Myocyte (in vitro differentiated cells): ENCODE measurements around the gene AHCTF1. TPM values are rescaled to one million over a fixed set of nuclear protein-coding genes. Genes with fewer than 3 reads are reported as not detected.
A peak's percentile ranks its signal among the peaks of the same experiment; 100 is the strongest.
"Not testable (repeated sequence)": the region's sequence is repeated elsewhere in the genome, so short reads cannot be mapped to it uniquely, and the experiment has no call there.

Experiments used
- DNase-seq: peaks from one replicate; pipeline ENCODE4 v3.0.0-alpha.2; 2012; ENCODE audit warnings: low read depth
- total RNA-seq: library from RNA; depleted of rRNA; stranded (reverse); fragments of >200 nt; gene quantifications from 2 replicates; pipeline ENCODE4 v1.2.3, GENCODE V29; 2014

Gene AHCTF1
- total RNA-seq, 1 donor from 2014 or later = 36.8 TPM

GRCh38 chr1:246923900-246924299 lies 7.8 kb downstream of the AHCTF1 start:
- DNase-seq = no peak

GRCh38 chr1:246923482-246923881 lies 8.3 kb downstream of the AHCTF1 start:
- DNase-seq = no peak

GRCh38 chr1:246921481-246921880 lies 10.3 kb downstream of the AHCTF1 start:
- DNase-seq = no peak

GRCh38 chr1:246919902-246920301 lies 11.8 kb downstream of the AHCTF1 start:
- DNase-seq = no peak

- DNase-seq = not testable (repeated sequence)
Measured at GRCh38 chr1:246916026-246916923, 15.5 kb downstream of the AHCTF1 start.

DNA sequence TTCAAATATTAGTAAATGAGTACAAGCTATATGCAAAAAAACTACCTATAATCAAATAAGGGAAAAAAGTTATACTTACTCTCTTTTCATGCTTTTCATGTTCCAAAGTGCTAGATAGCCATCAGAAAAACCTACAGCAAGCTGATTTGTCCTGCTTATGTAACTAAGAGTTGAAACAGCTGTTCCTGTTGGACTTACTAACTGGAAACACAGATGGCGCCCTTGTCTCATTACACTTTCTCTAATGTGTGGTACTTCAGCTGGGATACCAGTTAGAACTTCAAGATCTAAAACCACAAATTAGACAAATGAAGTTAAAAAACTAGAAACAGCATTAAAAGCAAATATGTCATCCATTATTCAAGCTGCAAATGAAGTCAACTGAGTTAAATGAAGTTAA lies 24.3 kb downstream of the AHCTF1 start:
- DNase-seq = peak; percentile 73

DNA sequence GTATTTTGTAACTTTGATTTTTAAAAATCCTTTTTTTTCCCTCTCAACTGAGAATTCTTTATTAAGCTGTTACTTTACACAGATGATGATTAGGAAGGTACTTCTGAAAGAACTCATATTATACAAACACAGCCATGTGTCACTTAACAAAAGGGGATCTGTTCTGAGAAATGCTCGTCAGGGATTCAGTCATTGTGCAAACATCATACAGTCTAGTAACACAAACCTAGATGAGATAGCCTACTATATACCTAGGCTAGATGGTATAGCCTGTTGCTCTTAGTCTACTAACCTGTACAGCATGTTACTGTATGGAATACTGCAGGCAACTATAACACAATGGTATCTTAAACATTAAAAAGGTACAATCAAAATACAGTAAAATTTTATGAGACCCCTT lies 24.9 kb downstream of the AHCTF1 start:
- DNase-seq = no peak

DNA sequence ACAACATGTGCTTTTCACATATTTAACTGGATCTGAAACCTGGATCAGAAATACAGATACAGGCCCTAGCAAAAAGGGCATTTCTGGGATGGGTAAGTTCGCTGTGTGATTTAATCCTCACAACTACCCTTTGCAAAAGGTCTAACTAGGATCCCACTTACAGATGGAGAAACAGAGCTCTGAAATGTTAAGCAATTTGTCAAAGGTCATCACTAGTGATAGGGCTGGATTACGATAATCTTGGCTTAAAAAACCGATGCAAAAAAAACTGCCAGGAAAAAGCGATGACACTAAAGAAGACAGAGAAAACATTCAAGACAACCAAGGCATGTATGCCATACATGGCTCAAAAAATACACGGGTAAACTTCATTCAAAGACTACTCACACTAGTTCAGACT lies 29.9 kb downstream of the AHCTF1 start:
- DNase-seq = no peak

DNA sequence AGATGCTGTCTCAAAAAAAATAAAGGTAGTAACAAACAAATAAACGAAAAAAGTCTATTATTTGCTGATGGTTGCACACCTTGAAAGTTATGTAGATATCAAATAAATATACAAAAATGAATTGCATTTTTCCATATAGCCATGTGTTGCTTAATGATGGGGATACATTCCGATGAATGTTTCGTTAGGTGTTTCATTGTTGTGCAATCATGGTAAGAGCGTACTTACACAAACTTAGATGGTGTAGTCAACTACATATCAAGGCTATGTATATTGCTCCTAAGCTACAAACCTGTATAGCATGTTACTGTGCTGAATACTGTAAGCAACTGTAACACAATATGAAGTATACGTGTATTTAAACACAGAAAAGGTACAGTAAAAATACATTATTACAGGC lies 34.4 kb downstream of the AHCTF1 start:
- no peak for DNase-seq

- DNase-seq = no peak
Measured at GRCh38 chr1:246893191-246893939, 38.4 kb downstream of the AHCTF1 start.

- DNase-seq = no peak
Measured at GRCh38 chr1:246891105-246891504, 40.6 kb downstream of the AHCTF1 start.

DNA sequence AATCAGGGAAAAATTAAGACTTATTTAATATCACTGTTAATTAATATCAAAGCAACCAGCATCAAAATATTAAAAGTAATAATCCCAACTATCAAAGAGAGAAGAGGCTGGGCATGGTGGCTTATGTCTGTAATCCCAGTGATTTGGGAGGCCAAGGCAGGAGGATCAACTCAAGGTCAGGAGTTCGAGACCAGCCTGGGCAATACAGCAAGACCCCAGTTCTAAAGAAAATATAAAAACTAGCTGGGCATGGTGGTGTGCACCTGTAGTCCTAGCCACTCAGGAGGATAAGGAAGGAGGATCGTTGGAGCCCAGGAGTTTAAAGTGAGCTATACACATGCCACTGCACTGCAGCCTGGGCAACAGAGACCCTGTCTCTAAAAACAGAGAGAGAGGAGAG lies 43.2 kb downstream of the AHCTF1 start:
- DNase-seq = no peak

GRCh38 chr1:246885389-246885788 lies 46.4 kb downstream of the AHCTF1 start:
- DNase-seq = not testable (repeated sequence)

- no peak for DNase-seq
Measured at GRCh38 chr1:246878551-246878950, 53.2 kb downstream of the AHCTF1 start.

GRCh38 chr1:246876431-246876830 lies 55.3 kb downstream of the AHCTF1 start:
- no peak for DNase-seq

- DNase-seq = peak; percentile 32
Measured at GRCh38 chr1:246875041-246876026, 56.4 kb downstream of the AHCTF1 start.

DNA sequence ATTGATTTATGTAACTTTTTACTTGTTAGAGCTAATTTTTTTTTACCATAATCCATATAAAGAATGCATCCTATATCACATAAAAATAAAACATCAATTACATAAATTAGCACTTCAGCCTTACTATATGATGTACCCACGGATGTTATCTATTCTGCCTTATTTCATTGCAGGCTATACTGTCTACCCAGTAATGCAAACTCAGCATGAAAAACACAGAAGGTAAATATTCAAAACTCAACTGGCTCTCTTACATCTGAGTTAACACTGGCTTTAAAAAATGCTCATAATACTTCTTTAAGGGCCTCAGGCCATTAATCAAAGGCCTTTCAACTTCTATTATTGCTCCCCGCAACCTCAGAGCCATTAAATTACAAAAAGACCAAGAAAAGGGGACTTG lies 65.8 kb downstream of the AHCTF1 start:
- no peak for DNase-seq

- not testable (repeated sequence) for DNase-seq
Measured at GRCh38 chr1:246863791-246864190, 68.0 kb downstream of the AHCTF1 start.

GRCh38 chr1:246860401-246860800 lies 71.3 kb downstream of the AHCTF1 start:
- DNase-seq = no peak

DNA sequence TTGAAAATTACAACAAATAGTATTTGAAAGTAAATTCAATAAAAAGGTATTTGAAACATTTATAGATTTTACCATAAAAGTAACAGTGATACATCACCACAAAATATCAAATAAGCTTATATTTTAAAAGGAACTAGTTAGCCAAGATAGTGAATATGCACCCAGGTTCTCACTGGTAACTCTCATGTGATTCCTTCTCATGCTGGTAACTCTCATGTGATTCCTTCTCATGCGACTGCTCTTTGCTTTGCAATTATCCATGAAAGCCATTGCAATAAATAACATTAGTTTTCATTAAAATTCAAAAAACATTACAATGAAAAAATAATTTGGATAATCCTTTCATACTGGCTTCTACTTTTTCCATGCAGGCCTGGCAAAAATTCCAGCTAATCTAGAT lies 75.4 kb downstream of the AHCTF1 start:
- no peak for DNase-seq

GRCh38 chr1:246850640-246851039 lies 81.1 kb downstream of the AHCTF1 start:
- DNase-seq = not testable (repeated sequence)
